ENCODE results near the gene PSMB11.

The PSMB11 gene

GRCh38 chr14:23043754-23044153 is 1.7 kb downstream of the PSMB11 start:
- DNase-seq (ENCODE audit: low spot score): no peak

DNA sequence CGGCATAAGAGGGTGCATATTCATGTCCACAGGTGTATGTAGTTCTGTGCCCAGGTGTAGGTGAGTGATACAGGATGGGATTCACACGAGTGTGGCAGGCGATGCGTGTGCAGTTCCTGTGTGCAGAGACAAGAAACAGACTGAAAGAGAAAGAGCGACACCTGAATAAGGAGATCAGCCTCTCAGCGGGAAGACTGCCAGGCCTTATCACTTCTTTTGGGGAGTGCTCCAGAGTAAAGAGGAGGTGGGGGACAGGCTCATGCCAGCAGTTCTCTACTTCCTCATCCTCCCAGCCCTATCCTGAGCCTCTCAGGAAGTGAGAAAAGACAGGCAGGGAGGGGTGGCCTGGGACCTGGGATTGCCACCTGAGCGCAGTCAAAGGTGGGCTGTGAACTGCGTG is 2.8 kb downstream of the PSMB11 start:
- DNase-seq (ENCODE audit: low spot score): no peak

DNA sequence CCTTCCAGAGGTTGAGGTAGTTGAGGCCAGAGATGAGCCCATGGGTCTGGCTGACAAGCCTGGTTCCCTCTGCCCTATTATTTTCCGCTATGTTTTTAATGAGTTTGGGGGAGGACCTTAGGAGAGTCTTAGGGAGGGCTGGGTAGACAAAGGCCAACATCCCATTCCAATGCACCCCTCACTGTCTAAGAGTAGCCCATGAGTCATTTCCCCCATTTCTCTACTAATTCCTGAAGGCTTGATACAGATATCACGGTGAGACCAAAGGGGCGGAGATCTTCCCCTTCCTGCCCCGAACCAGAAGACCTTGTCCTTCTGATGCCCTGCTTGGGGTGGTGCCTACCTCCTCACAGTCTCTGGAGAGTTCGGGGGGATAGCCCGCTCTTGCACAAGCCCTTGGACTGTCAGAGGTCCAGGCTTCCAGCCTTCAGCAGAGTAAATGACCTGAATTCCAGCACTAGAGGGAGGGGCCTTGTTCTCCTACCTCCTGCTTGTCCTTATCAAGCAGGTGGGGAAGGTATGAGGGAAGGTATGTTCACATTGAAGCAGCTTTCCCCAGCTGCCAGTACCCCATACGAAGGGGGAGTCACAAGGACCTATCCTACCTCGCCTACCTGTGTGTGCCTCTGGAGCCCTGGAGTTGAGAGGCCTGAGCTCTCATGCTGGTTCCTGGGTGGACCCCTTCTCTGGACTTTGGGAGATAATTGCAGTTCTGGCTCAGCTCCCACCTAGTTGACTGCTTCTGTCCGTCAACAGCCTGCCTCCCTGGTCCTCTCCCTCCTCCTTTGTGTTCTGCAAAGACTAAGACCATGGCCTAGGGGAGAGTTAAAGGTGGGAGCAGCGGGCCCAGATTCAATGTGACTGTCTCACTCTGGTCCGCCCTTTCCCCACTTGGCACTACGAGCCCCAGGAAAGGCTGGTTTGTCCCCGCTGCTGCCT is 3.7 kb downstream of the PSMB11 start:
- no peak for DNase-seq (ENCODE audit: low spot score)

GRCh38 chr14:23047034-23047634 is 5.1 kb downstream of the PSMB11 start:
- no peak for DNase-seq (ENCODE audit: low spot score)

DNA sequence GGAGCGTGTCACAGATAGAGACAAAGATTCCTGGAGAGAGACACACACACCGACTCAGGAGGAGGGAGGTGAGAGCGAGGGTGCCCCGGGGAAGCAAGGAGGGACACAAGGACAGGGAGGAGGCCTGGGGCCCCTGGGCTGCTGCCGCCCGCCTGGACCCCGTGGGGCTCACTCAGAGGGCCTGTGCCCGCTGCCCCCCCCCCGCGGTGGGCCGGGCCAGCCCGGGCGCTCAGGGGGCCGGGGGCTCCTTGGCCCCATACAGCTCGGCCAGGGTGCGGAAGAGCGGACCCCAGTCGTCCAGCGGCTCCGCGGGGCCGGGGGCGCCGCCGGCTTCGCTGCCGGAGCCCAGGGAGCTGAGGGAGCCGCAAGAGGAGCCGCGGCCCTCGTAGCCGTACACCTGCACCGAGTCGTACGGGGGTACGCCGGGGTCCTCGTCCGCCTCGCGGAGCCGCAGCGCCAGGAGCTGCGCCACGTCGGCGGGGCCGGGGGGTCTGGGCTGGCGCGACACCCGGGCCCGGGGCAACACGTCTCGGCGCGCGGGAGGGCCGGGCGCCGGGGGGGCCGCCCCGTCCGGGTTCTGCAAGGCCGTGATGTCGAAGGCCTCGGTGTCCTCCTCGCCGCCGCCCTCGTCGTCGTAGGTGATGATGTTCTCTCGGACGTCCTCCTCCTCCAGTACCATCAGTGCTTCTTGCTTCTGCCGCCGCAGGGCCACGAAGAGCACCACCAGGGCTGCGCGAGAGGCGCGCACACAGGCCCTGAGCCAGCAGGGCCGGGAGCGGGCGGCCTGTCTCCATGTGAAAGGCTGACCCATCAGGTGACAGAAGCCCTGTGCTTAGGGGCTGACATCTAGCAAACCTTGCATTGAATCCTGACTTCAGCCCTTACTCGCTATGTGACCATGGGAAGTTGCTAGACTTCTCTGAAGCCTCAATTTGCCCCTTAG is 6.0 kb downstream of the PSMB11 start:
- DNase-seq (ENCODE audit: low spot score): no peak

- DNase-seq (ENCODE audit: low spot score): no peak
Observed at GRCh38 chr14:23049011-23049410, 7.0 kb downstream of the PSMB11 start.

DNA sequence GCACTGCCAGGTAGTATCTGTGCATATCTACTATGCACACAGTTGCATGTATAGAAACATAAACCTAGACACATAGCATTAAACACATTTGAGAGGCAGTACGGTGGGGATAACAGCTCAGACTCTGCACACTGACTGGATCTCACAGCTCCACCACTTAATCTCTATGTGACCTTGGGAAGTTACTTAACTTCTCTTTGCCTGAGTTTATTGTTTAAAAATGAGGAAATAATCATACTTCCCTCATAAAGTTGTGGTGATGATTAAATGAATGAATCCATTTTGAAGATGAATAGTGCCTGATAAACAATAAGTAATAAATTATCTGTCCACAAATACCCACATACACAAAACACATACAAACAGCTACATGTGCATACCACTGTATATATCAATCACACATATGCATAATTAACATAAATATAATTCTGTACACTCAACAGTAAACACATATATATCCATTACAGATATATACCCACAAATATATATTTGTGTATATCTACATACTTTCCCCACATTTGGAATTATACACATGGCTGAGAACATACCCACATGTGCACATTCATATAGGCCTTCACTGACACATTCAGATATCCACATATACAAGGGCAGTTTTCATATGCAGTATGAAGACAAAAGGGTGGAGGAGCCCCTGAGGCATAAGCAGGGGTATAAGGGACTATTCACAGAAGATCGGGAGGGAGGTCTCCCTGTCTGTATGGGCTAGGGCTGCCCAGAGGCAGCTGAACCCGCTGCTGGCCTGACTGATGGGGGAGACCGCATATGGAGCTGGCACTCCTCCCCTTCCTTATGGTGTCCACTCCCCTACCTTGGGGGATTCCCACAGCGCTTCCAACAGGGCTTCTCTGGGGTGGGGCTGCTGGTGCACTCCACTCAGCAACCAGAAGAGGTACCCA is 9.4 kb downstream of the PSMB11 start:
- no peak for DNase-seq (ENCODE audit: low spot score)

DNA sequence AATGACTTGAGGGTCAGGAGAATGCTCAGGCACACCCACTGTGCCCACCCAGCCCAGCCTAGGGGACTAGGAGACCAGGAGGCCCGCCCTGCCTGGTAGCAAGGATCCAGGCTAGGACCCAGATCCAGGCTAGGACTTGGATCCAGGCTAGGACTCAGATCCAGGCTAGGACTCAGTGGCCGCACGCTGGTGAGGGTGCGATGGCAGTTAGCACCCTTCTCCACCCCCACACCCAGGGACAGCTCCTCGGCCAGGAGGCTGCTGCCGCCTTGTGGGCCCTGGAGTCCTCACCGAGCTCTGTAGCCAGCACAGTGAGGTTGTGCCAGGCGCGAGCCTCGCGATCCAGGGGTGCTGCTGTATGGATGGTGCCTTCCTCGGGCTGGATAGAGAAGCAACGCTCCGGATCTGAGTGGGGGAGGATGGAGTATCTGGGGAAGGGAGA is 10.2 kb downstream of the PSMB11 start:
- DNase-seq (ENCODE audit: low spot score): peak; percentile 81

- no peak for DNase-seq (ENCODE audit: low spot score)
Observed at GRCh38 chr14:23052671-23053070, 10.7 kb downstream of the PSMB11 start.

GRCh38 chr14:23053426-23053825 is 11.4 kb downstream of the PSMB11 start:
- no peak for DNase-seq (ENCODE audit: low spot score)

GRCh38 chr14:23054000-23054811 is 12.2 kb downstream of the PSMB11 start:
- DNase-seq (ENCODE audit: low spot score): peak; percentile 60

DNA sequence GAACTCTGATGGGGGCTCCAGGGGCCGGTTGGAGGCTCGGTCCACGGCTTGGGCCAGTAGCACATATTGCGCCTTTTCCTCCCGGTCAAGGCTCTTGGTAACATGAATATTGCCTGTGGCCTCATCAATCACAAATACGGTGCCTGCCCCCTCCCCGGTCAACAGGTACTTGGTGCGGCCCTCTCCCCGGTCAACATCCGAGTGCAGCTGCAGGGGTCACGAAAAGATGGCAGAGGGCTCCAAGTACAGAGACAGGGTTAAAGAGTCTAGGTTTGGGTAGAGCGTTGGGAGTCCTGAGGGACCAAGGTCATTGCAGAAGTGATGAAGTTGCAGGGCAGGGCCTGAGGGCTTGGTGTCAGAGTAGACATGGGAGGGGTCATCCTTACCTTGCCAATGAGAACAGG is 13.1 kb downstream of the PSMB11 start:
- no peak for DNase-seq (ENCODE audit: low spot score)

GRCh38 chr14:23055621-23056144 is 13.7 kb downstream of the PSMB11 start:
- no peak for DNase-seq (ENCODE audit: low spot score)

- peak; percentile 86 for DNase-seq (ENCODE audit: low spot score)
Observed at GRCh38 chr14:23056145-23056955, 14.3 kb downstream of the PSMB11 start.

DNA sequence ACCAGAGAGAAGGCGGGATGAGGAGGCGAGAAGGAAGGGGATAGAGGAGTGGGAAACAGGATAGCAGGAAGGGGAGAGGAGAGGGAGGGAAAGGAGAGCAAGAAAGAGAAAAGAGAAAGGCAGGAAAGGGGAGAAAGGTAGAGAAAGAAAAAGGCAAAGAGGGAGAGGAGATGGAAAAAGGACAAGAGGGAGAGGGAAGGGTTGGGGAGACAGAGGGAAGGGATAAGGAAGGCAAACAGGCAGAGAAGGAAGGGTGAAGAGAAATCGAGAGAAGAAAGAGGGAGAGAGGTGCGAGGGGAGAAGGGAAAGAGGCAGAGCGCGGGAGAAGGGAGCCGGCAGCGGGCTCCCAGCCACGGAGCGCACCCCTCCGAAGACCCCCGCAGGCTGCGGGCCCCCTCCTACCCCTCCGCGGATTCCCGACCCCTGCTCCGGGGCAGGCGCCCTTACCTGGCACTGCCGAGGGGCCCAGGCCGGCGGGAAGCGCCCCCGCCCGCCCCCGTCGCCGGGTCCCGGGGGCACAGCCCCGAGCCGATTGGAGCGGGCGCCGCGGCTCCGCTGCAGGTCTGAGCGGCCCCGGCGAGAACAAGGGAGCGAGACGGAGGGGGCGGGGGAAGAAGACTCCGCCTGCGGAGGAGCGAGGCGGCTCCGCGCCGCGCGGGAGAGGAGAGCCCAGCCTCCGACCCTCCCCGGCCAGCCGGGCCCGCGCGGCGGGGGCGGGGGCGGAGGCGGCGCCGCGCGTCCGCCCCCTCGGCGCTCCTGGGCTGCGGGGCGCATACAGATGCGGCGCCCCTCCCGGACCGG is 15.1 kb downstream of the PSMB11 start, which contains the start of gene CDH24:
TSS of gene CDH24 (minus strand) at position 565 of the 801 bp plus-strand sequence. CDS start 1,787 bp downstream, outside the sequence.
- peak; percentile 87 for DNase-seq (ENCODE audit: low spot score)

- DNase-seq (ENCODE audit: low spot score): peak; percentile 90
Observed at GRCh38 chr14:23057757-23058653, 16.0 kb downstream of the PSMB11 start.
